Body of pancreas (tissue), 4 donors: ENCODE measurements around the gene GMPR.

Source experiments
- POLR2A ChIP-seq, 3 donors: fragments of 450-650 bp; IDR thresholded peaks; one replicate each; pipeline ENCODE4 v1.6.1; 2016; ENCODE audit warnings: antibody characterized with exemption in 3 of 3, mild to moderate bottlenecking in 2 of 3
- TF ChIP-seq, protein P1 (sequence below), 7 experiments: fragments of 450-650 bp in 4 of 7; fragments of 200-600 bp in 3 of 7; sonication (generic) in 3 of 7; IDR thresholded peaks; one replicate each; pipeline ENCODE4 v1.5.1; 2016 to 2019; ENCODE audit warnings: antibody characterized with exemption in 7 of 7

DNA sequence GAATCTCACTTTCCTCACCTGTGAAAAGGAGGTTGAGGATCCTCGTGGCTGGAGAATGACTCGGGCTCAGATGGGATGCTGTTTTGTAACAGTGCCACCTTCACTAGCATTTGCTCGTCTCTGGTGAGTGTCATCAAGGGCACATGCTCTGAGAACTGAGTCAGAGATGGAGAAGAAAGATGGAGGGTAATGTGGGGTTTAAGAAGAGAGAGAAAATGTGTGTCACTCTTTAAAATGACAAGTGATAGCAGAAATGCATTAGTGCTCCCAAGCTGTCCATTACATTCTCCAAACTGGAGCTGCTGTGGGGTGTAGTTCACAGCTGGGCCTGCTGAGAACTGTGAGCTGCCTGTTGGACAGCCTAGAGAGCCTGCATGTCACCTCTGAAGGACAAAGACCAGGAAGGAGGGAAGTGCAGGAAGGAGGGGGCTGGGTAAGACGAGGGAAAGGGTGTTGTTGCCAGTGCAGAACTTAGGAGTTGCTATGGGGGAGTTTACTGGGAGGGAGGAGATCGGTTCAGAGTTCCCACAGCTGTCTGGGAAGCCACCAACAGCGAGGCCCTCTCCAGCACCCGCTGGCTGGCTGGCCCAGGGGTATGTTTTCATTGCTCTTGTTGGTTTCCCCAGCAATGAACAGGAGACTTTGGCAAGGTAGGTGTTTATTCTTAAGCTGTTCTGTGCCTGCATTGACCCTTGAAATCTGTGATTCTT, 19.8 kb downstream of the GMPR start:
- TF ChIP-seq POLR2A (IDR thresholded peaks at IDR 0.05): no peak
- TF ChIP-seq, protein P1, sequence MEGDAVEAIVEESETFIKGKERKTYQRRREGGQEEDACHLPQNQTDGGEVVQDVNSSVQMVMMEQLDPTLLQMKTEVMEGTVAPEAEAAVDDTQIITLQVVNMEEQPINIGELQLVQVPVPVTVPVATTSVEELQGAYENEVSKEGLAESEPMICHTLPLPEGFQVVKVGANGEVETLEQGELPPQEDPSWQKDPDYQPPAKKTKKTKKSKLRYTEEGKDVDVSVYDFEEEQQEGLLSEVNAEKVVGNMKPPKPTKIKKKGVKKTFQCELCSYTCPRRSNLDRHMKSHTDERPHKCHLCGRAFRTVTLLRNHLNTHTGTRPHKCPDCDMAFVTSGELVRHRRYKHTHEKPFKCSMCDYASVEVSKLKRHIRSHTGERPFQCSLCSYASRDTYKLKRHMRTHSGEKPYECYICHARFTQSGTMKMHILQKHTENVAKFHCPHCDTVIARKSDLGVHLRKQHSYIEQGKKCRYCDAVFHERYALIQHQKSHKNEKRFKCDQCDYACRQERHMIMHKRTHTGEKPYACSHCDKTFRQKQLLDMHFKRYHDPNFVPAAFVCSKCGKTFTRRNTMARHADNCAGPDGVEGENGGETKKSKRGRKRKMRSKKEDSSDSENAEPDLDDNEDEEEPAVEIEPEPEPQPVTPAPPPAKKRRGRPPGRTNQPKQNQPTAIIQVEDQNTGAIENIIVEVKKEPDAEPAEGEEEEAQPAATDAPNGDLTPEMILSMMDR (IDR thresholded peaks at IDR 0.05): no peak
